ENCODE measurements around the gene MAPKAPK2.

GRCh38 chr1:206635978-206636345 lies 48.7 kb upstream of the MAPKAPK2 start:
- TF ChIP-seq RAD21 (IDR thresholded peaks at IDR 0.05; ENCODE audit: low read depth) (no peak), ATF3 (IDR thresholded peaks at IDR 0.05) (no peak), ZBTB33 (IDR thresholded peaks at IDR 0.05; ENCODE audit: extremely low read depth, insufficient replicate concordance, low read length) (no peak), CTCF (IDR thresholded peaks at IDR 0.05 in 2 of 3, conservative IDR thresholded peaks at IDR 0.05 in 1 of 3; ENCODE audit: borderline replicate concordance in 1 of 3, insufficient read depth in 1 of 3, low read depth in 2 of 3, low read length in 2 of 3) (no peak), CEBPB (IDR thresholded peaks at IDR 0.05; ENCODE audit: low read depth) (no peak), MAX (IDR thresholded peaks at IDR 0.05) (no peak), EZH2 (IDR thresholded peaks at IDR 0.05) (no peak), EGR1 (IDR thresholded peaks at IDR 0.05; ENCODE audit: low read depth) (no peak), TCF7L2 (IDR thresholded peaks at IDR 0.05; ENCODE audit: borderline replicate concordance, extremely low read depth, insufficient read depth, insufficient read length) (no peak), SP1 (IDR thresholded peaks at IDR 0.05; ENCODE audit: low read depth) (no peak), POLR2AphosphoS5 (IDR thresholded peaks at IDR 0.05; ENCODE audit: low read depth, low read length) (no peak), POLR2A (IDR thresholded peaks at IDR 0.05; ENCODE audit: borderline replicate concordance, extremely low read depth, insufficient read depth, insufficient read length) (no peak), ELF1 (IDR thresholded peaks at IDR 0.05; ENCODE audit: borderline replicate concordance, low read depth) (no peak)
